ENCODE data around the gene HELZ2. TPM values are rescaled to one million over a fixed set of nuclear protein-coding genes. Genes with fewer than 3 reads are reported as not detected.

Gene HELZ2
- total and polyA plus RNA-seq, 2 of the 4 experiments (the other 2 are of a cell fraction): 4.7 to 10.6 TPM

DNA sequence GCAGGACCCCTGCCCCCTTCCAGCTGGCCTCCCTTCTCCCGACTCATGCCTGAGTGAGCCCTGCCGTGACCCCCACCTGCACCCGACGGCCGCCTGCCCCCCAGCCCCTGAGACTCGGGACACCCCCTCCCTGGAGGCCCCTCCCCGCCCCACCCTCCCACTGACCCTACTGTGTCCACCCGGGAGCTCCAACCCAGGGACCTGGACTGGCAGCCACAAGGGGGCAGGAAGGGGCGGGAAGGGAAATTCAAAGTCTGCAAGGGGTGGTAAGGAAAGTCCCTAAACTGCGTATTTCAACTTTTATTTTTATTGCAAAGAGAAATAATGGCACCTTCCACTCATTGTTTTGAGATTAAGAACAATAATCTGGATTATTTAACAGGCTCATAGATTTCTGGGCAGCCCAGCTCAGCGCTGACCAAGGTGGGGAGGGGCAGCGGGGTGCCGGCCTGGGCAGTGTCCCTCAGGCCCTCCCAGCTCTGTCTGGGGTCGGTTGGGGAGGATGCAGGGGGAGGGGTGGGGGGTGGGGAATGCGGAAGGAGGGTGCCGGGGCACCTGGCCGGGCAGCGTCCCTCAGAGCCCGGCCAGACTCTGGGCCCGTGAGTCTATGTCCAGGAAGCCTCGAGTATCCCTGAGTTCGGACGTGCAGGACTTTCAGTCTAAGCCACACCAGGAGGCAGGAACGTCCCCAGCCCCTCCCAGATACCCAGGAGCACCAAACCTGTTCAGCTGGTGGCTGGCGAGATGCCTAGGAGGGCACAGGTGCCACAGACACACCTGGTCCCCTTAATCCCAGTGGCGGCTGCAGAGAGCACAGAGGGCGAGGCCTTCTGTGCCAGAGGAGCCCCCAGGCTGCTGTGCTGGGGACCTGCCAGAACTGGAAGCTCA is 35.6 kb downstream of the HELZ2 start:
- H3K4me2 ChIP-seq (ENCODE audit: low read depth, low read length): peak overlapping the region; percentile 28; the same call in 1 of the 2 replicates

More for the DNA sequence above, 35.6 kb downstream of the HELZ2 start:
- H3K9ac ChIP-seq (ENCODE audit: low read depth, low read length): no peak overlapping the region
- ChIA-PET CTCF (interaction anchor here (0.6 to 1.9 kb wide), 7 partner anchors 320 to 579 kb away, joined by 3 to 10 read pairs (median 3); partner anchors contain the start of gene TPD52L2), POLR2A (ENCODE audit: unreplicated experiment) (interaction anchor here (0.5 kb wide), 1 partner anchor 435 kb away, joined by 3 read pairs; no protein-coding TSS in a partner anchor)
- no TSS peak for BruUV-seq (replicated peaks)
- no peak overlapping the region for H2AK5ac ChIP-seq (ENCODE audit: low read depth, low read length)
- no peaks in the 10 kb centered on the region for H3K9me1 ChIP-seq (ENCODE audit: insufficient read depth, low read length)
- peak overlapping the region; percentile 43 for H2AK9ac ChIP-seq (replicated peaks; ENCODE audit: low read depth, low read length, poor library complexity)
- WGBS, 2 experiments (ENCODE audit: extremely low coverage in 2 of 2, insufficient read length in 1 of 2): 98% methylated on average over 6 of the region's 27 CpGs; no CpG with 5 or more reads in 1 of the 2 experiments
- no peak overlapping the region for H2BK5ac ChIP-seq (ENCODE audit: low read depth, low read length, poor library complexity, severe bottlenecking)
- no peak overlapping the region for H3K56ac ChIP-seq (ENCODE audit: extremely low read depth, insufficient read depth, low read length)
- in situ Hi-C loops (cut with MboI; ENCODE audit: low sequenced_read_pairs): loop anchor here (10.0 kb wide), 2 partner anchors 326 to 436 kb away; partner anchors contain the start of genes ABHD16B, SAMD10 and TPD52L2
- H3K79me1 ChIP-seq (ENCODE audit: low read depth in 1 of 2, low read length in 2 of 2): no peaks in the 10 kb centered on the region
- no peak for TF ChIP-seq MXI1 (IDR thresholded peaks at IDR 0.05; ENCODE audit: borderline replicate concordance, low read depth, low read length)
- TF ChIP-seq, protein P1, sequence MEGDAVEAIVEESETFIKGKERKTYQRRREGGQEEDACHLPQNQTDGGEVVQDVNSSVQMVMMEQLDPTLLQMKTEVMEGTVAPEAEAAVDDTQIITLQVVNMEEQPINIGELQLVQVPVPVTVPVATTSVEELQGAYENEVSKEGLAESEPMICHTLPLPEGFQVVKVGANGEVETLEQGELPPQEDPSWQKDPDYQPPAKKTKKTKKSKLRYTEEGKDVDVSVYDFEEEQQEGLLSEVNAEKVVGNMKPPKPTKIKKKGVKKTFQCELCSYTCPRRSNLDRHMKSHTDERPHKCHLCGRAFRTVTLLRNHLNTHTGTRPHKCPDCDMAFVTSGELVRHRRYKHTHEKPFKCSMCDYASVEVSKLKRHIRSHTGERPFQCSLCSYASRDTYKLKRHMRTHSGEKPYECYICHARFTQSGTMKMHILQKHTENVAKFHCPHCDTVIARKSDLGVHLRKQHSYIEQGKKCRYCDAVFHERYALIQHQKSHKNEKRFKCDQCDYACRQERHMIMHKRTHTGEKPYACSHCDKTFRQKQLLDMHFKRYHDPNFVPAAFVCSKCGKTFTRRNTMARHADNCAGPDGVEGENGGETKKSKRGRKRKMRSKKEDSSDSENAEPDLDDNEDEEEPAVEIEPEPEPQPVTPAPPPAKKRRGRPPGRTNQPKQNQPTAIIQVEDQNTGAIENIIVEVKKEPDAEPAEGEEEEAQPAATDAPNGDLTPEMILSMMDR (conservative IDR thresholded peaks at IDR 0.05; ENCODE audit: low read depth, low read length): peak; percentile 21; the same call in 1 of the 2 replicates
- TF ChIP-seq BHLHE40 (IDR thresholded peaks at IDR 0.05; ENCODE audit: low read depth, low read length): no peak
- no peak for TF ChIP-seq RAD21 (IDR thresholded peaks at IDR 0.05; ENCODE audit: low read length)
- TF ChIP-seq CEBPB (IDR thresholded peaks at IDR 0.05; ENCODE audit: low read depth, low read length): no peak
- TF ChIP-seq CHD1 (IDR thresholded peaks at IDR 0.05; ENCODE audit: low read depth, low read length): no peak
- no peak overlapping the region for H3K18ac ChIP-seq (ENCODE audit: low read depth, low read length)
- dilution Hi-C loops (cut with HindIII; ENCODE audit: low sequenced_read_pairs, unreplicated experiment): no loop called here
- H4K20me1 ChIP-seq (ENCODE audit: insufficient read depth, low read length): no peaks in the 10 kb centered on the region
- H3K4me3 ChIP-seq (ENCODE audit: insufficient read depth, low read depth, low read length): 0 out of 2 replicates have a peak overlapping the region, but pooled peaks have one; percentile 12
- no peak overlapping the region for H3K4ac ChIP-seq (ENCODE audit: low read depth, low read length)
- H3K9me3 ChIP-seq (ENCODE audit: control insufficient read depth, insufficient read depth, low read length): no peaks in the 10 kb centered on the region
- H3K36me3 ChIP-seq (ENCODE audit: control insufficient read depth, insufficient read depth, low read length): no peaks in the 10 kb centered on the region
- peaks cover 4% of the 10 kb centered on the region; the same call in 1 of the 2 replicates for H3K27me3 ChIP-seq (ENCODE audit: control insufficient read depth, insufficient read depth, low read length)
- H2BK15ac ChIP-seq (ENCODE audit: low read depth, low read length): no peak overlapping the region
- H2BK120ac ChIP-seq (ENCODE audit: low read depth, low read length): no peak overlapping the region
- peak overlapping the region in 1 of 2 experiments; percentile 68; a peak in 2 of 4 replicates for H4K8ac ChIP-seq (ENCODE audit: low read depth in 2 of 2, low read length in 2 of 2)
- no peak overlapping the region for H2BK20ac ChIP-seq (ENCODE audit: low read depth, low read length)
- ATAC-seq (ENCODE audit: low read depth) (peak; percentile 33), DNase-seq (peak; percentile 22)
- peaks cover 3% of the 10 kb centered on the region; the same call in 1 of the 2 replicates for H3K4me1 ChIP-seq (ENCODE audit: control insufficient read depth, insufficient read depth, low read length)
- no peak overlapping the region for H3K14ac ChIP-seq (replicated peaks; ENCODE audit: low read depth, low read length)
- H2AFZ ChIP-seq (replicated peaks; ENCODE audit: low read length, poor library complexity): peak overlapping the region; percentile 98
- intact Hi-C loops (cut with micrococcal nuclease): loop anchor here (1.0 to 10.0 kb wide), 5 partner anchors 116 to 582 kb away; partner anchors contain the start of genes RTEL1, STMN3 and UCKL1
- H3K23ac ChIP-seq (ENCODE audit: low read depth, low read length): no peak overlapping the region
- no peak overlapping the region for H4K5ac ChIP-seq (ENCODE audit: low read depth, low read length)
- no peak overlapping the region; the same call in 1 of the 2 replicates for H3K27ac ChIP-seq (ENCODE audit: insufficient read depth, low read length)
- no peak overlapping the region for H4K91ac ChIP-seq (ENCODE audit: insufficient read depth, low read depth, low read length)
